Measurements from ENCODE around the gene MFSD6. TPM values are rescaled to one million over a fixed set of nuclear protein-coding genes. Genes with fewer than 3 reads are reported as not detected.

Gene MFSD6
- total and polyA plus RNA-seq, 2 of the 8 experiments (the other 6 are each of a cell fraction or from before 2014, with no cell fraction given) = 1.8 to 5.1 TPM

DNA sequence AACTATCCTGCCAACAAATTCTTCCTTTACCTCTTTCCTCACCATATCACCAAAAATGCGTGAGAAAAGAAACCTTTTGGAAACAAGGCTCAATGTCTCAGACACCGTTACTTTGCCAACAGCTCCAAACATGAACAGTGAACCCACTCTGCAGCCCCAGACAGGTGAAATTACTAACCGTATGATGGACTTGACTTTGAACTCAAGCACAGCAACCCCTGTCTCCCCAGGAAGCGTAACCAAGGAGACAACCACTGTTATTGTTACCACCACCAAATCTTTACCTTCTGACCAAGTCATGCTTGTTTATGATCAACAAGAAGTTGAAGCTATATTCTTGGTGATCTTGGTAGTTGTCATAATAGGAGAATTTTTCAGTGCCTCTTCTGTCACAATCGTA lies 28.4 kb downstream of the MFSD6 start (continued):
- TF ChIP-seq YY1 (IDR thresholded peaks at IDR 0.05; ENCODE audit: low read depth, low read length) (no peak), KDM5A (IDR thresholded peaks at IDR 0.05; ENCODE audit: low read length) (no peak), CHD1 (IDR thresholded peaks at IDR 0.05; ENCODE audit: low read depth, low read length) (no peak), SIX5 (IDR thresholded peaks at IDR 0.05; ENCODE audit: low read depth, low read length) (no peak), JUND (IDR thresholded peaks at IDR 0.05; ENCODE audit: low read length) (no peak), NANOG (IDR thresholded peaks at IDR 0.05; ENCODE audit: insufficient read depth, low read depth, low read length, poor library complexity, severe bottlenecking) (no peak)
